NCI-H524 (cell line): ENCODE data around the gene TMTC3.
A peak's percentile ranks its signal among the peaks of the same experiment; 100 is the strongest.
"Not testable (repeated sequence)": the region's sequence is repeated elsewhere in the genome, so short reads cannot be mapped to it uniquely, and the experiment has no call there.

Source experiments
- DNase-seq, 2 experiments: peaks; one replicate each; lab custom pipeline; 2025; lab: John Stamatoyannopoulos, UW

The TMTC3 gene

GRCh38 chr12:88141774-88142609 is at the start of gene TMTC3, which contains the start of gene CEP290:
TMTC3 (plus strand) TSS chr12:88142307; CDS start chr12:88148316, 6,009 bp downstream.
CEP290 (minus strand) TSS chr12:88142088; CDS start chr12:88141307, 781 bp downstream.
- peak; percentile 96 to 98 for DNase-seq

- peak in 1 of 2 experiments; percentile 11 for DNase-seq
These were observed 49.3 kb upstream of the TMTC3 start for GRCh38 chr12:88092771-88093170.

- DNase-seq: no peak
These were observed 48.5 kb upstream of the TMTC3 start for GRCh38 chr12:88093573-88093972.

- no peak for DNase-seq
These were observed 34.1 kb upstream of the TMTC3 start for GRCh38 chr12:88108021-88108420.

GRCh38 chr12:88111074-88111652 is 30.9 kb upstream of the TMTC3 start:
- DNase-seq: peak in 1 of 2 experiments; percentile 40

- no peak for DNase-seq
These were observed 28.2 kb upstream of the TMTC3 start for GRCh38 chr12:88113871-88114270.

- DNase-seq: no peak
These were observed 19.4 kb upstream of the TMTC3 start for GRCh38 chr12:88122666-88123065.

- no peak for DNase-seq
These were observed 15.0 kb upstream of the TMTC3 start for GRCh38 chr12:88127099-88127498.

GRCh38 chr12:88127855-88128254 is 14.3 kb upstream of the TMTC3 start:
- no peak for DNase-seq

GRCh38 chr12:88132392-88132791 is 9.7 kb upstream of the TMTC3 start:
- no peak for DNase-seq

- not testable (repeated sequence) for DNase-seq
These were observed 8.9 kb upstream of the TMTC3 start for GRCh38 chr12:88133181-88133580.

GRCh38 chr12:88139711-88140110 is 2.4 kb upstream of the TMTC3 start:
- DNase-seq: not testable (repeated sequence)

GRCh38 chr12:88141425-88141773 is 708 bp upstream of the TMTC3 start:
- DNase-seq: no peak

- peak in 1 of 2 experiments; percentile 30 for DNase-seq
These were observed 494 bp downstream of the TMTC3 start for GRCh38 chr12:88142610-88142991.

GRCh38 chr12:88144037-88144436 is 1.9 kb downstream of the TMTC3 start:
- DNase-seq: no peak

GRCh38 chr12:88144546-88145468 is 2.7 kb downstream of the TMTC3 start:
- DNase-seq: no peak

GRCh38 chr12:88145567-88146505 is 3.7 kb downstream of the TMTC3 start:
- no peak for DNase-seq

- no peak for DNase-seq
These were observed 8.0 kb downstream of the TMTC3 start for GRCh38 chr12:88150063-88150462.

GRCh38 chr12:88153959-88154358 is 11.9 kb downstream of the TMTC3 start:
- peak in 1 of 2 experiments; percentile 14 for DNase-seq

GRCh38 chr12:88156075-88156654 is 14.1 kb downstream of the TMTC3 start:
- no peak for DNase-seq

- DNase-seq: no peak
These were observed 21.3 kb downstream of the TMTC3 start for GRCh38 chr12:88163371-88163770.
